GM12873 (cell line): ENCODE data around the gene TNK1.

Experiments
- CTCF ChIP-seq: IDR thresholded peaks from 2 replicates; pipeline ENCODE4 v1.5.1; 2012; ENCODE audit warnings: low read depth, mild to moderate bottlenecking, moderate library complexity, low read length, control low read depth; ENCODE audit not compliant: insufficient read depth; ENCODE audit errors: missing control alignments

TNK1 gene

GRCh38 chr17:7380321-7380720 lies 568 bp upstream of the TNK1 start:
- no peak for TF ChIP-seq CTCF

- TF ChIP-seq CTCF, result no peak
These were observed 2.0 kb downstream of the TNK1 start for GRCh38 chr17:7382901-7383300.

- TF ChIP-seq CTCF, result no peak
These were observed 2.5 kb downstream of the TNK1 start for GRCh38 chr17:7383371-7383741.

GRCh38 chr17:7383742-7384488 lies 3.0 kb downstream of the TNK1 start:
- no peak for TF ChIP-seq CTCF

GRCh38 chr17:7384489-7385081 lies 3.7 kb downstream of the TNK1 start:
- no peak for TF ChIP-seq CTCF

- TF ChIP-seq CTCF, result no peak
These were observed 8.0 kb downstream of the TNK1 start for GRCh38 chr17:7388856-7389255.

- TF ChIP-seq CTCF, result no peak
These were observed 9.3 kb downstream of the TNK1 start for GRCh38 chr17:7389924-7390910.
